Measurements from ENCODE around the gene GFPT1.

DNA sequence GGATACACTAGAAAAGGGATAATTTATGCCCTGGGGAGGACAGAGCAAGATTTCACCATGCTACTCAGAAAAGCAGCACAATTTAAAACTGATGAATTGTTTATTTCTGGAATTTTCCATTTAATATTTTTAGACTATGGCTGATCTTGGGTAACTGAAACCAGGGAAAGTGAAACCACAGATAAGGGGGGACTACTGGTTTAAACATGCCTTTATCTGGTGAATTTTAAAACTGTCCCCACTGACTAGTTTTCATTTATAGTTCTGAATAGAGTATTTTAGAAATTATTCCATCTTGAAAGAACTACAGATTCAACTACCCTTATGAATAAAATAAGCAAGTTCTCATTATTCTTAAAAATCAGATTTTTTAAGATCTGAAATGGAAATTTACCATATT is 35.2 kb upstream of the GFPT1 start:
- no peak for TF ChIP-seq POLR2A (IDR thresholded peaks at IDR 0.05)
- TF ChIP-seq, protein P1, sequence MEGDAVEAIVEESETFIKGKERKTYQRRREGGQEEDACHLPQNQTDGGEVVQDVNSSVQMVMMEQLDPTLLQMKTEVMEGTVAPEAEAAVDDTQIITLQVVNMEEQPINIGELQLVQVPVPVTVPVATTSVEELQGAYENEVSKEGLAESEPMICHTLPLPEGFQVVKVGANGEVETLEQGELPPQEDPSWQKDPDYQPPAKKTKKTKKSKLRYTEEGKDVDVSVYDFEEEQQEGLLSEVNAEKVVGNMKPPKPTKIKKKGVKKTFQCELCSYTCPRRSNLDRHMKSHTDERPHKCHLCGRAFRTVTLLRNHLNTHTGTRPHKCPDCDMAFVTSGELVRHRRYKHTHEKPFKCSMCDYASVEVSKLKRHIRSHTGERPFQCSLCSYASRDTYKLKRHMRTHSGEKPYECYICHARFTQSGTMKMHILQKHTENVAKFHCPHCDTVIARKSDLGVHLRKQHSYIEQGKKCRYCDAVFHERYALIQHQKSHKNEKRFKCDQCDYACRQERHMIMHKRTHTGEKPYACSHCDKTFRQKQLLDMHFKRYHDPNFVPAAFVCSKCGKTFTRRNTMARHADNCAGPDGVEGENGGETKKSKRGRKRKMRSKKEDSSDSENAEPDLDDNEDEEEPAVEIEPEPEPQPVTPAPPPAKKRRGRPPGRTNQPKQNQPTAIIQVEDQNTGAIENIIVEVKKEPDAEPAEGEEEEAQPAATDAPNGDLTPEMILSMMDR (IDR thresholded peaks at IDR 0.05): no peak
